Gastroesophageal sphincter (tissue), 4 donors: Measurements from ENCODE around the gene ARL2. TPM values are rescaled to one million over a fixed set of nuclear protein-coding genes. Genes with fewer than 3 reads are reported as not detected.

Experiments
- ATAC-seq: fragments of 150-250 bp; one replicate; pipeline ENCODE4 v1.9.1; 2016; ENCODE audit warnings: mild to moderate bottlenecking, moderate library complexity
- H3K27ac ChIP-seq, 4 donors: fragments of 200-600 bp; sonication (generic) in 3 of 4; 1 replicate in 3 of 4; 2 replicates in 1 of 4; pipeline ENCODE4 v1.5.1; 2016 to 2019
- H3K27me3 ChIP-seq: fragments of 200-600 bp; sonication (generic); one replicate; pipeline ENCODE4 v1.5.1; 2019
- H3K36me3 ChIP-seq, 2 donors: fragments of 200-600 bp; sonication (generic); one replicate each; pipeline ENCODE4 v1.5.1; 2019; ENCODE audit warnings: control low read depth in 1 of 2
- H3K4me1 ChIP-seq, 3 donors: fragments of 200-600 bp; sonication (generic); 1 replicate in 2 of 3; 2 replicates in 1 of 3; pipeline ENCODE4 v1.5.1; 2016 to 2019; ENCODE audit warnings: control low read depth in 2 of 3
- H3K4me3 ChIP-seq, 2 donors: fragments of 200-600 bp; sonication (generic); one replicate each; pipeline ENCODE4 v1.5.1; 2019; ENCODE audit warnings: mild to moderate bottlenecking in 1 of 2, moderate library complexity in 1 of 2
- H3K9me3 ChIP-seq, 3 donors: fragments of 200-600 bp; sonication (generic); one replicate each; pipeline ENCODE4 v1.5.1; 2017 to 2019; ENCODE audit warnings: control low read depth in 2 of 3
- EP300 ChIP-seq: sonication (generic); formaldehyde crosslinking; IDR thresholded peaks from one replicate; pipeline ENCODE4 v1.6.1; 2017; ENCODE audit warnings: antibody characterized with exemption, mild to moderate bottlenecking
- POLR2A ChIP-seq, 2 donors: fragments of 450-650 bp; IDR thresholded peaks; one replicate each; pipeline ENCODE4 v1.6.1; 2017; ENCODE audit warnings: antibody characterized with exemption in 2 of 2, mild to moderate bottlenecking in 2 of 2, moderate library complexity in 1 of 2
- POLR2AphosphoS5 ChIP-seq: sonication (generic); formaldehyde crosslinking; IDR thresholded peaks from one replicate; pipeline ENCODE4 v1.6.1; 2017; ENCODE audit warnings: antibody characterized with exemption
- WGBS, 2 donors: methylation state at CpG; one replicate each; pipeline ENCODE4 v1.1.5; 2018; ENCODE audit warnings: low coverage in 1 of 2; 5-methylcytosine and 5-hydroxymethylcytosine counted together
- total RNA-seq, 4 donors: library from RNA; depleted of rRNA; stranded (reverse); fragments of >200 nt; gene quantifications; one replicate each; pipeline ENCODE4 v1.1.0, GENCODE V29; 2016
- TF ChIP-seq, protein P1 (sequence below), 4 experiments: fragments of 200-600 bp in 2 of 4; fragments of 450-650 bp in 2 of 4; sonication (generic) in 1 of 4; IDR thresholded peaks; one replicate each; pipeline ENCODE4 v1.5.1; 2017 to 2019; ENCODE audit warnings: antibody characterized with exemption in 4 of 4, mild to moderate bottlenecking in 2 of 4, moderate library complexity in 2 of 4

Gene ARL2
- total RNA-seq, 4 donors from 2014 or later: 158 to 220 (median 179) TPM

DNA sequence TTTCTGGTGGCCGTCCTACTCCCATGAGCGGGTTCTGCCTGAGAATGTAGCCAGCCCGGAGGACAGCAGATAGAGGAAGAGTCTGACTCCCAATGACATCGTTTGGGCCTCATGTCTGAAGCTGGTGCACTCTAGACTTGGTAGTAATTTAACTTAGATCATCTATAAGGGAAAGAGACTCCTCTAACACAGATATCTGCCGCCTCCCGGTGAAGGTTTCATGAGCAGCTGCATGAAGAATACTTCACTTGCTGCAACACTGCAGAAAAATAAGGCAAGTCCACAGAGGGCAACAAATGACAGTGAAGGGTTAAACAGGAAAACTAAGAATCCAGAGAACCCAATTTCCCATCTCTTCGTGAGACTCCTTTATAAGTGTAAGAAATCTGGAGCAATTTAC is 5.9 kb upstream of the ARL2 start:
- H3K36me3 ChIP-seq: no peaks in the 10 kb centered on the region
- H3K9me3 ChIP-seq: no peaks in the 10 kb centered on the region
- no peak overlapping the region for H3K27ac ChIP-seq
- no peak overlapping the region for H3K4me3 ChIP-seq
- no peak for ATAC-seq
- peaks cover 0 to 4% (median under 1%) of the 10 kb centered on the region in 3 donors for H3K4me1 ChIP-seq
- no peaks in the 10 kb centered on the region for H3K27me3 ChIP-seq
- WGBS, 2 donors: 64 to 78% methylated on average over 1 to 5 of the region's 7 CpGs
- TF ChIP-seq EP300: no peak
- no peak for TF ChIP-seq POLR2AphosphoS5
- no peak for TF ChIP-seq POLR2A (IDR thresholded peaks at IDR 0.05)
- TF ChIP-seq, protein P1, sequence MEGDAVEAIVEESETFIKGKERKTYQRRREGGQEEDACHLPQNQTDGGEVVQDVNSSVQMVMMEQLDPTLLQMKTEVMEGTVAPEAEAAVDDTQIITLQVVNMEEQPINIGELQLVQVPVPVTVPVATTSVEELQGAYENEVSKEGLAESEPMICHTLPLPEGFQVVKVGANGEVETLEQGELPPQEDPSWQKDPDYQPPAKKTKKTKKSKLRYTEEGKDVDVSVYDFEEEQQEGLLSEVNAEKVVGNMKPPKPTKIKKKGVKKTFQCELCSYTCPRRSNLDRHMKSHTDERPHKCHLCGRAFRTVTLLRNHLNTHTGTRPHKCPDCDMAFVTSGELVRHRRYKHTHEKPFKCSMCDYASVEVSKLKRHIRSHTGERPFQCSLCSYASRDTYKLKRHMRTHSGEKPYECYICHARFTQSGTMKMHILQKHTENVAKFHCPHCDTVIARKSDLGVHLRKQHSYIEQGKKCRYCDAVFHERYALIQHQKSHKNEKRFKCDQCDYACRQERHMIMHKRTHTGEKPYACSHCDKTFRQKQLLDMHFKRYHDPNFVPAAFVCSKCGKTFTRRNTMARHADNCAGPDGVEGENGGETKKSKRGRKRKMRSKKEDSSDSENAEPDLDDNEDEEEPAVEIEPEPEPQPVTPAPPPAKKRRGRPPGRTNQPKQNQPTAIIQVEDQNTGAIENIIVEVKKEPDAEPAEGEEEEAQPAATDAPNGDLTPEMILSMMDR (IDR thresholded peaks at IDR 0.05): no peak

DNA sequence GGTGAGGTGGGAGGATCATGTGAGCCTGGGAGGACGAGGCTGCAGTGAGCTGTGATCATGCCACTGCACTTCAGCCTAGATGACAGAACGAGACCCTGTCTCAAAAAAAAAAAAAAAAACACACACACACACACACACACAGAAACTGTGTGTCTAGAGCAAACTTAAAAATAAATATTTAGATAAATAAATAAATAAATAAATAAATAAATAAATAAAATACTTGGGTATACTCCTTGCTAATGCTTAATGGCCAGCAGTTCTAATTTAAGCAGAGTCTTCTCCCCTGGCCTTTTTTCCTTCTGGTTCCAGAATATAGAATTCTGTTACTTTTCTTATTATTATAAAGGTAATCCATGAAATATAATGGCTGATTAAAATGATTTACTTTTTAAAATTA is 5.1 kb upstream of the ARL2 start:
- H3K27me3 ChIP-seq: no peaks in the 10 kb centered on the region
- H3K9me3 ChIP-seq: no peaks in the 10 kb centered on the region
- WGBS, 2 donors: 71% methylated on average over 1 of the region's 2 CpGs; no CpG with 5 or more reads in 1 of the 2 donors
- H3K36me3 ChIP-seq: no peaks in the 10 kb centered on the region
- H3K4me1 ChIP-seq: peaks cover 0 to 8% (median 3%) of the 10 kb centered on the region in 3 donors
- no peak overlapping the region for H3K27ac ChIP-seq
- no peak for ATAC-seq
- TF ChIP-seq, protein P1 (IDR thresholded peaks at IDR 0.05): no peak
- TF ChIP-seq POLR2A (IDR thresholded peaks at IDR 0.05) (no peak), POLR2AphosphoS5 (no peak), EP300 (no peak)
- no peak overlapping the region for H3K4me3 ChIP-seq

DNA sequence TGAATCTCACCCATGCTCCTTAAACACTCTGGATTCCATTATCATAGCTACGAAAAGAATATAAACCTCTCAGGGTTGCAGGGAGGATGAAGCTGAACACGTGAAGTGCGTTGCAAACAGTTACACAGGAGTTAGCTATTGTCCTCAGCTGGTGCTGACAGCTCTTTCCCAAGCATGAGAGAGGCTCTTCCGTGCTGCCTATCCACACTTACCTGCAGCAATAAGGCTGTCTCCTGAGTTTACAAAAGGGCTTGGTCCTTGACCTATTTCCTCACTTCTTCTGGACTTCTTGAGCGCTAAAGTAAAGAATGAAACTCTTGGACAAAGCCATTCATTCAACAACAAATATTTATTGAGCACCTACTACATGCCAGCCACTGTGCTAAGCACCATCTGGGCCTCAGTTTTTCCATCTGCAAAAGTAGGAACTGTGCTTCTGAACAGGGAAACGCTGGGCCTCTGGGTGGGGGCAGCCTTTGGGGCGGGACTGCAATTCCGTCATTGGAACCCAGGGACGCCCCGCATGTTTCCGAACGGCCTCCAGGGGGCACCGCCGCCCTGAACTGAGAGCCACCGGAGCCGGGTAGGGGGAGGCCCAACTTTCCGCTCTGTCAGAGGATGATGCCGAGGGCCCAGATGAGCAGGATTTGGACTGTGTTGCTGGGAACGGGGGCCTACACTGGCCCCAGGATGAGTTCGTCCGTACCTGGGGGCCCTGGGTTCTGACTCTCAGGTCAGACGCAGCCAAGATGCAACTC is 651 bp upstream of the ARL2 start:
- Histone ChIP-seq H3K4me3 (peak overlapping the region; percentile 55 to 68), H3K27me3 (no peaks in the 10 kb centered on the region), H3K4me1 (peaks cover 0 to 41% (median 10%) of the 10 kb centered on the region in 3 donors), H3K9me3 (no peaks in the 10 kb centered on the region), H3K36me3 (peaks cover 0 to 9% of the 10 kb centered on the region in 2 donors), H3K27ac (peak overlapping the region; percentile 94 to 100 (median 98))
- 33 to 46% methylated on average over 4 to 5 of the region's 22 CpGs for WGBS, 2 donors
- TF ChIP-seq, protein P1 (IDR thresholded peaks at IDR 0.05): peak; percentile 40 to 87 (median 78)
- peak; percentile 46 to 66 for TF ChIP-seq POLR2A (IDR thresholded peaks at IDR 0.05)
- no peak for TF ChIP-seq EP300
- TF ChIP-seq POLR2AphosphoS5: peak; percentile 66
- ATAC-seq: peak; percentile 93

DNA sequence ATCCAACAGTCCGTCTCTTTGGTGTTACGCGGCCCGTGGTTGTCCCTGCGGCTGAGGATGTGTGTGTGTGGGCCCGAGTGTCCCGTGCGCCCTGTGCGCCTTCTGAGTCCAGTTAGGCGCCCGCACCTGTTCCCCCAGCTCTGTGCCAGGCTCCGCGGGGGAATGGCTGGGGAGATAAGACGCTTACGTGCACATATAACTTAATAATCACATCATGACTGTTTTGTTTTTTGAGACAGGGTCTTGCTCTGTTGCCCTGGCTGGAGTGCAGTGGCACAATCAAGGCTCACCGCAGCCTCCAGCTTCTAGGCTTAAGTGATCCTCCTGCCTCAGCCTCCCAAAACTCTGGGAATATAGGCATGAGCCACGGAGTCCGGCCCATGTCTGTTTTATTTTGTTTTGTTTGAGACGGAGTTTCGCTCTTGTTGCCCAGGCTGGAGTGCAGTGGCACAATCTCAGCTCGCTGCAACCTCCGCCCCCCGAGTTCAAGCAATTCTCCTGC is 817 bp downstream of the ARL2 start:
- H3K36me3 ChIP-seq: peaks cover 0 to 24% of the 10 kb centered on the region in 2 donors
- H3K9me3 ChIP-seq: no peaks in the 10 kb centered on the region
- ATAC-seq: peak; percentile 7
- H3K27ac ChIP-seq: peak overlapping the region; percentile 94 to 100 (median 98)
- peak overlapping the region; percentile 55 to 68 for H3K4me3 ChIP-seq
- 74 to 87% methylated on average over 3 to 4 of the region's 23 CpGs for WGBS, 2 donors
- no peaks in the 10 kb centered on the region for H3K27me3 ChIP-seq
- TF ChIP-seq POLR2A (IDR thresholded peaks at IDR 0.05) (no peak), POLR2AphosphoS5 (no peak), EP300 (no peak)
- TF ChIP-seq, protein P1 (IDR thresholded peaks at IDR 0.05): no peak
- H3K4me1 ChIP-seq: peaks cover 0 to 41% (median 10%) of the 10 kb centered on the region in 3 donors
